GM18517 (cell line): ENCODE data around the gene TANGO6.
A peak's percentile ranks its signal among the peaks of the same experiment; 100 is the strongest.
"Not testable (repeated sequence)": the region's sequence is repeated elsewhere in the genome, so short reads cannot be mapped to it uniquely, and the experiment has no call there.

Experiments
- ATAC-seq: cut with Tn5 transposase; IDR thresholded peaks from one replicate; pipeline ENCODE4 v1.9.1; 2021; ENCODE audit warnings: mild to moderate bottlenecking, moderate library complexity; ENCODE audit not compliant: unreplicated experiment

TANGO6 gene

GRCh38 chr16:68843482-68844210 lies at the start of gene TANGO6:
Gene TANGO6 (plus strand): TSS chr16:68843531. CDS start chr16:68843618, 87 bp downstream.
- peak; percentile 65 for ATAC-seq

GRCh38 chr16:68798398-68798797 lies 44.9 kb upstream of the TANGO6 start:
- no peak for ATAC-seq

GRCh38 chr16:68800257-68800875 lies 43.0 kb upstream of the TANGO6 start:
- ATAC-seq: peak; percentile 57

GRCh38 chr16:68802190-68802589 lies 41.1 kb upstream of the TANGO6 start:
- ATAC-seq: no peak

- ATAC-seq: no peak
Measured at GRCh38 chr16:68806422-68806821, 36.9 kb upstream of the TANGO6 start.

- ATAC-seq: no peak
Measured at GRCh38 chr16:68806981-68807380, 36.4 kb upstream of the TANGO6 start.

- no peak for ATAC-seq
Measured at GRCh38 chr16:68814516-68814915, 28.8 kb upstream of the TANGO6 start.

GRCh38 chr16:68823401-68824135 lies 19.8 kb upstream of the TANGO6 start:
- no peak for ATAC-seq

GRCh38 chr16:68825427-68825826 lies 17.9 kb upstream of the TANGO6 start:
- ATAC-seq: no peak

- ATAC-seq: no peak
Measured at GRCh38 chr16:68826652-68827051, 16.7 kb upstream of the TANGO6 start.

GRCh38 chr16:68833251-68833650 lies 10.1 kb upstream of the TANGO6 start:
- no peak for ATAC-seq

GRCh38 chr16:68834550-68834949 lies 8.8 kb upstream of the TANGO6 start:
- no peak for ATAC-seq

GRCh38 chr16:68835970-68836369 lies 7.4 kb upstream of the TANGO6 start:
- ATAC-seq: no peak

- no peak for ATAC-seq
Measured at GRCh38 chr16:68839831-68840230, 3.5 kb upstream of the TANGO6 start.

GRCh38 chr16:68842964-68843481 lies 308 bp upstream of the TANGO6 start:
- not testable (repeated sequence) for ATAC-seq

GRCh38 chr16:68844211-68844564 lies 857 bp downstream of the TANGO6 start:
- ATAC-seq: no peak

GRCh38 chr16:68848786-68849185 lies 5.5 kb downstream of the TANGO6 start:
- ATAC-seq: no peak

- no peak for ATAC-seq
Measured at GRCh38 chr16:68850481-68850880, 7.2 kb downstream of the TANGO6 start.

GRCh38 chr16:68851601-68852000 lies 8.3 kb downstream of the TANGO6 start:
- ATAC-seq: no peak

- ATAC-seq: no peak
Measured at GRCh38 chr16:68857479-68857878, 14.1 kb downstream of the TANGO6 start.

- ATAC-seq: no peak
Measured at GRCh38 chr16:68859828-68860227, 16.5 kb downstream of the TANGO6 start.
